Heart left ventricle (tissue), 16 donors: ENCODE data around the gene SLC25A18. TPM values are rescaled to one million over a fixed set of nuclear protein-coding genes. Genes with fewer than 3 reads are reported as not detected.

Experiments used
- ATAC-seq, 4 donors: fragments of 200-7000 bp; cut with Tn5 transposase; one replicate each; pipeline ENCODE4 v1.9.1; 2020 to 2022; ENCODE audit warnings: moderate library complexity in 4 of 4, mild to moderate bottlenecking in 3 of 4, moderate number of reproducible peaks in 1 of 4
- DNase-seq, 5 donors: peaks; one replicate each; pipeline ENCODE4 v3.0.0-alpha.2; 2020
- H3K27ac ChIP-seq, 12 donors: fragments of 200-600 bp; sonication (generic) in 4 of 12; one replicate each; pipeline versions ENCODE4 v1.5.0 to v1.8.0; 2016 to 2022; ENCODE audit warnings: mild to moderate bottlenecking in 2 of 12
- H3K27me3 ChIP-seq, 9 donors: fragments of 200-600 bp; sonication (generic) in 2 of 9; one replicate each; pipeline versions ENCODE4 v1.5.1 to v1.8.0; 2016 to 2022; ENCODE audit warnings: mild to moderate bottlenecking in 3 of 9
- H3K36me3 ChIP-seq, 9 donors: fragments of 200-600 bp; sonication (generic) in 2 of 9; one replicate each; pipeline versions ENCODE4 v1.5.0 to v1.8.0; 2018 to 2022; ENCODE audit warnings: mild to moderate bottlenecking in 2 of 9
- H3K4me1 ChIP-seq, 12 donors: fragments of 200-600 bp; sonication (generic) in 4 of 12; one replicate each; pipeline versions ENCODE4 v1.5.0 to v1.8.0; 2016 to 2022; ENCODE audit warnings: mild to moderate bottlenecking in 3 of 12
- H3K4me3 ChIP-seq, 12 donors: fragments of 200-600 bp; sonication (generic) in 4 of 12; one replicate each; pipeline versions ENCODE4 v1.5.0 to v1.8.0; 2017 to 2022; ENCODE audit warnings: mild to moderate bottlenecking in 9 of 12, moderate library complexity in 4 of 12
- H3K9me3 ChIP-seq, 12 donors: fragments of 200-600 bp; sonication (generic) in 4 of 12; one replicate each; pipeline versions ENCODE4 v1.5.0 to v1.8.0; 2016 to 2022; ENCODE audit warnings: mild to moderate bottlenecking in 1 of 12
- CTCF ChIP-seq, 12 donors: fragments of 200-600 bp; sonication (generic) in 4 of 12; IDR thresholded peaks; one replicate each; pipeline versions ENCODE4 v1.5.0 to v1.8.0; 2018 to 2022; ENCODE audit warnings: antibody characterized with exemption in 12 of 12, mild to moderate bottlenecking in 5 of 12
- POLR2A ChIP-seq, 2 donors: fragments of 450-650 bp; IDR thresholded peaks; one replicate each; pipeline ENCODE4 v1.6.1; 2017; ENCODE audit warnings: antibody characterized with exemption in 2 of 2, mild to moderate bottlenecking in 2 of 2, moderate library complexity in 2 of 2
- WGBS, 4 donors: extraction: QIAGEN DNeasy Blood & Tissue Kit in 2 of 4; methylation state at CpG; one replicate each; pipeline versions ENCODE4 v1.1.5 to v1.1.7; 2013 to 2018; 5-methylcytosine and 5-hydroxymethylcytosine counted together
- intact Hi-C, 10 donors: fragments of 100-400 bp; cut with DNase I; formaldehyde crosslinking; loops; one replicate each; pipeline versions ENCODE4 v1.11.1 to v1.14.2; 2022
- polyA plus RNA-seq, 2 donors: library from polyadenylated mRNA; stranded (reverse); fragments of 200-250 nt; gene quantifications; one replicate each; pipeline ENCODE4 v1.2.3, GENCODE V29; 2013
- total RNA-seq, 9 donors: library from RNA; depleted of rRNA in 2 of 9; stranded (reverse); fragments of >200 nt in 2 of 9; fragmentation: NEBNext Ultra II Directional in 3 of 9; extraction: Animal tissue kit (Norgen Biotek cat#: 25700) in 3 of 9; gene quantifications; one replicate each; pipeline versions ENCODE4 v1.1.0 to v1.2.4, GENCODE V29; 2016 to 2023
- donor health status: ischemic (EF 13 %, LVEDD 7.1; RV severe dilation, severe dysfunction).
- donor health status: healthy with polysubstance abuse.
- donor health status: DM: no; HTN: yes; CAD: no.
- donor health status: DM: no; HTN: no; CAD: no.
- donor health status: ischemic (EF 25% LVEDD 6.9; RV normal size, moderate dysfunction).
- donor health status: ischemic (EF 25% LVEDD 5.7; RV mildly dilated, moderate dysfunction).
- donor health status: healthy.
- donor health status: DM: yes; HTN: yes; CAD: no.
- donor health status: ischemic (EF 35%, LVEDD 5.7; RV mildly dilated, moderate dysfunction).
- donor health status: nonischemic (EF 11% LVEDD 7.7; RV severe dilation, severe dysfunction).
- donor health status: DM: yes; HTN: yes; CAD: no.
- donor health status: PGD.
- donor health status: ischemic (EF 29% LVEDD 5.4; RV normal size, mild dysfunction).
- donor health status: nonischemic (EF 23%, LVEDD 6.1; RV moderate dilation, normal function).

SLC25A18 gene
- total and polyA plus RNA-seq, 11 donors = 0.27 to 10.2 (median 1.9) TPM

GRCh38 chr22:17586831-17587440 lies 23.6 kb downstream of the SLC25A18 start:
- ATAC-seq = peak in 3 of 4 donors; percentile 21 to 41 (median 23)
- TF ChIP-seq CTCF (IDR thresholded peaks at IDR 0.05) (no peak), POLR2A (IDR thresholded peaks at IDR 0.05) (no peak)
- H3K9me3 ChIP-seq = no peaks in the 10 kb centered on the region
- no peak overlapping the region for H3K27ac ChIP-seq
- DNase-seq = no peak
- H3K36me3 ChIP-seq = peaks cover 0 to 30% (median 19%) of the 10 kb centered on the region in 9 donors
- peaks cover 0 to 9% (median 0%) of the 10 kb centered on the region in 12 donors for H3K4me1 ChIP-seq
- no peak overlapping the region for H3K4me3 ChIP-seq
- H3K27me3 ChIP-seq = no peaks in the 10 kb centered on the region
- WGBS, 4 donors = 81 to 86% (median 83%) methylated on average over 14 of the region's 14 CpGs
- intact Hi-C loops = no loop called here

GRCh38 chr22:17587629-17588028 lies 24.3 kb downstream of the SLC25A18 start:
- Histone ChIP-seq H3K27ac (no peak overlapping the region), H3K4me3 (no peak overlapping the region), H3K4me1 (peaks cover 0 to 9% (median 0%) of the 10 kb centered on the region in 12 donors), H3K36me3 (peaks cover 0 to 37% (median 26%) of the 10 kb centered on the region in 9 donors), H3K27me3 (no peaks in the 10 kb centered on the region), H3K9me3 (no peaks in the 10 kb centered on the region)
- intact Hi-C loops = no loop called here
- DNase-seq = no peak
- WGBS, 4 donors = 80 to 89% (median 85%) methylated on average over 9 to 14 of the region's 14 CpGs
- no peak for TF ChIP-seq POLR2A (IDR thresholded peaks at IDR 0.05)
- no peak for TF ChIP-seq CTCF (IDR thresholded peaks at IDR 0.05)
- peak in 1 of 4 donors; percentile 5 for ATAC-seq

- intact Hi-C loops = no loop called here
- WGBS, 4 donors = 92 to 97% (median 94%) methylated on average over 11 of the region's 11 CpGs
- Histone ChIP-seq H3K27me3 (no peaks in the 10 kb centered on the region), H3K4me3 (no peak overlapping the region), H3K36me3 (peaks cover 2 to 47% (median 35%) of the 10 kb centered on the region in 9 donors), H3K27ac (no peak overlapping the region), H3K4me1 (peaks cover 0 to 9% (median 0%) of the 10 kb centered on the region in 12 donors), H3K9me3 (no peaks in the 10 kb centered on the region)
- DNase-seq = no peak
- TF ChIP-seq CTCF (IDR thresholded peaks at IDR 0.05) (no peak), POLR2A (IDR thresholded peaks at IDR 0.05) (no peak)
- ATAC-seq = no peak
Measured at GRCh38 chr22:17588606-17589005, 25.3 kb downstream of the SLC25A18 start.

- Histone ChIP-seq H3K4me1 (peaks cover 0 to 9% (median 0%) of the 10 kb centered on the region in 12 donors), H3K4me3 (no peak overlapping the region), H3K27me3 (no peaks in the 10 kb centered on the region), H3K9me3 (no peaks in the 10 kb centered on the region), H3K27ac (no peak overlapping the region), H3K36me3 (peaks cover 3 to 60% (median 48%) of the 10 kb centered on the region in 9 donors)
- TF ChIP-seq POLR2A (IDR thresholded peaks at IDR 0.05) (no peak), CTCF (IDR thresholded peaks at IDR 0.05) (no peak)
- WGBS, 4 donors = 93 to 96% (median 94%) methylated on average over 10 of the region's 10 CpGs
- intact Hi-C loops = no loop called here
- peak in 1 of 4 donors; percentile 18 for ATAC-seq
- DNase-seq = no peak
Measured at GRCh38 chr22:17589810-17590375, 26.6 kb downstream of the SLC25A18 start.
